GM18526 (cell line): ENCODE data around the gene KDM5B.

Source experiments
- POLR2A ChIP-seq: IDR thresholded peaks from 3 replicates; pipeline ENCODE4 v1.6.1; 2011; ENCODE audit not compliant: insufficient read length; ENCODE audit errors: extremely low read depth

The KDM5B gene

DNA sequence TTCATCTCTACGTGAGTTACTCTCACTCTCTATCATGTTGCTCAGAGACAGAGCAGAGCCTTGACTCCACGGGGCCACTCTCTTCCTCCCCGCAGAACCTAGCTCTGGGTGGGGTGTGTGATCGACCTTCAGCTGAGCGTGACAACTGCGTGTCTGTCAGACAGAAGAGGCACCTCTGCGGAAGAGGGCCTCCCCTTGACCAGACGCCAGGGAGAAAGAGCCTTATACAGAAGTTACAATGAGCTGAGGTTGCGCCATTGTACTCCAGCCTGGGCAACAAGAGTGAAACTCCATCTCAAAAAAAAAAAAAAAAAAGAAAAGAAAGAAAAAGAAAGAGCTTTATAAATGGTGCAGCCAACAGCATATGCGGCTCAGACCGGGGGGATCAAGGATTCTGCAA is 120.9 kb downstream of the KDM5B start:
- no peak for TF ChIP-seq POLR2A

DNA sequence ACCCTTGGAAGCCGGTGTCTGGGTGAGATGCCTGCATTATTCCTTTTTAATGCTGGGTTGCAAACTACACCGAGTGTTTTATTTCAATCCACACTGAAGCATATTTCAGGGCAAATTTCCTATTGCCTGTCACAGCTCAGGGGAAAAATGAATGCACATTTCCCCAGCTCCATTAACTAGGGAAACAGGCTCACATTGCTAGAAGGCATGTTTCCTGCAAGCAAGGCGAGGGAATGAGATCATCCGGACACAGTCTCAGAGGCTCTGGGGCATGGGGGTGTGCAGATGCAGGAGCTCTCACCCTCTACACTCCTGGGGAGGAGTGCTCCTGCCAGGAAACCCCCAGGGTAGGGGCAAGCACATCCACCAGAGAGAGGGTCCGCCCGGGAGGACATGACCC is 122.6 kb downstream of the KDM5B start:
- TF ChIP-seq POLR2A, result no peak

DNA sequence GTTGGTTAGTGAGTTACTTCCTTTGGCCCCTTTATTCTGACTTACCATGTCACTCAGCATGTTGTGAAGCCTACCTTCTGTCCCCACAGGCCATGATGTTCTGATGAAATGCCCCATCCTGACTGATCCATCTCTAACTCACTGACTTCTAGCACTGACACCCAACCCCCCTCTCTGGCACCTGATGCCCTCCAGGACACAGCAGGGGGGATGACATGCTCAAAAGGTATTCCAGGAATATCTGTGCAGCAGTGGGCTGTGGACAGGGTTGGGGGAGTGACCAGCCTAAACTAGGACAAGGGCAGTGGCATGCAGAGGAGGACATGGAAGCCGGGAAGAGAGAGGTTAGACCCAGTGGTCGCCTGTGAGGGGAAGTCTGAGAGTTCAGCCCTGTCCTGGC is 123.5 kb downstream of the KDM5B start:
- no peak for TF ChIP-seq POLR2A

DNA sequence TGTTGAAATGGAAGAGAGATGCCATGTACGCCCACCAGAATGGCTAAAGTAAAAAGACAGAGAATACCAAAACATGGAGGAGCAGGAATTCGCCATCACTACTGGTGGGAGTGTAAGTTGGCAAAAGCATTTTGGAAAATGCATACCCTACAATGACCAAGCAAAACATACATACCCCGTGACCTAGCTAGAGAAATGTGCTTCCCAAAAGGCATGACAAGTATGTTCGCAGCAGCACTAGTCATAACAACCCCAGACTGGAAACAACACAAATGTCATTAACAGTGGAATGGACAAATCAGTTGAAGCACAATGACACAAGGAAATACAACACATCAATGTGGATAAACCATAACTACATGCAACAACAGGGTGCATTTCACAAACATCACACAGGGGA is 125.2 kb downstream of the KDM5B start:
- no peak for TF ChIP-seq POLR2A

DNA sequence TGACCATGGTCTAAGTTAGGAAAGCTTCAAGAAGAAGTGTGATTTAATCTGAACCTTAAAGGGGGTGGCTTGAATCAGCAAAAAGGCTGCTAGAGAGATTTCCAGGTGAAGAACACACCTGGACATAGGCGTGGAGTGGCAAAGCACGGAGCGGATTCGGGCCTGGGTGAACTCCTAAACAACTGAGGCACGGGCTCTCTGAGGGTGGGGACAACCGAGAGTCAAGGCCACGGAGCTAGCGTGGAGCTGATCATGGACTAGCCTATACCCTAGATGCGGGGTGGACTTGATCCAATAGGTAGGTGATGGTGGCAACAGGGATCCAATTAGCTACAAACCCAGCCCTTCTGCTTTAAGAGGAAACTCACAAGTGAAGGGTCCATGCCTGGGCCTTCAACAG is 125.7 kb downstream of the KDM5B start:
- no peak for TF ChIP-seq POLR2A

DNA sequence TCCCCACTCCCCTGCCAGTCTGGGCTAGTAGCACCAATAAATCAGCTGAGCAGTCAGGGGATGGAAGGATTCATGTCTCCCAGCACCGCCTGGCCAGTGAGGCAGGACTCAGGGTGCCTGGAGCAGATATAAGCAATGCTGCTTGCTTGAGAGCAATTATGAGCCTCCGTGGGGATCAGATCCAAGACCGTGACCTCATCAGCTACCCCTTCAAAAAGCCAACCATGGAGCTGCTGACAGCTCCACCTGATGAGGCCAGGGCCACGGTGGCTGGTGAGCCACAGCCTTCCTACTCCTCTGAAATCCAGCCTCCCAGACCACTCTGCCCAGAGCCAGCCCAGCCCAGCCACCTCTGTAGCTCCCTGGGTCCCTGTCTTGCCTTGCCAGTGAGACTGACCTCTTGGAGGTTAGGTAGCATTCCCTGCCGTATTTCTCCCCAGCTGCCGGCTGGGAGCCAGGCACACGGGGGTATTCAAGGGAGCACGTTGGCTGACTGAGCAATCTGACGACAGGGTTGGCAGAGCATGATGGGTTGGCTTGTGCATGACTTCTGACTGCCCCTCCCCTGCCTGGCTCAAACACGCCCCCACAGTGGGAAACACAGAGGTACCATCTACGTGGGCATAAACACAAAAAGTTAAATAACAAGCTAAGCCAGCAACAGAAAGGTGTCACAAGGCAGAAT is 126.3 kb downstream of the KDM5B start:
- TF ChIP-seq POLR2A, result no peak

DNA sequence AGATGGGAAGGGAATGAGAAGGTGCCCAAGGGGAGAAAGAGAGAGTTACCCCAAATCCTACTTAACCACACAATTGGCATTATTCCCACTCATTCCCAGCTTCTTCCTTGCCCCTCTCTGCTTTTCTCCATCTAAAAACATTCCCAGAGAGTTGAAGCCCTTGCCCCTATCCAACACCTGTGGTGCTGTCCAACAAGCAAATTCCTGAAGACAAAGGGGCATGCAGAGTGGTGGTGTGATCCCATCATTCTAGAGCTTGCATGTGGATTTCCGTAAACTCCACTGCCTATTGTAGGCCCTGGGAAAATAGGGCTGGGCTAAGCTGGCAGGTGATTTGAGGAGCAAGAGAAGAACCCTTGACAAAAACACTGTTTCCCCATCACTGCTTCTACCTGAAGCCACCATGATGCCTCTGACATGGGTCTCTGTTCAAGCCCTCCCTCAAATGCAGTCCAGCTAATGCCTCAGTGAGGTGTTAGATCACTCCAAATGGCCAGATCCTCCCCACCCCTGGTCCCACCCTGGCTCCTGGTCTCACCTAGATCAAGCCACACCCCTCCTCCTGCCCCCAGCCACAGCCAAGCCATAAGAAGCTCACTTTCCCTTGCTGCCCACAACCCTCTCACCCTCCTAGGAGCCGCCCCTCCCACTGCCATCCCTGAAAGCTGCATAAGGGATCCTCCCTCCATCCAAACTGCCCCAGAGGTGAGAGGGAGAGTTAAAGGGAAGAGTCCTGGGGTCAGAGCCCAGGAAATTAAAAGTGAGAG is 127.5 kb downstream of the KDM5B start:
- TF ChIP-seq POLR2A, result no peak

DNA sequence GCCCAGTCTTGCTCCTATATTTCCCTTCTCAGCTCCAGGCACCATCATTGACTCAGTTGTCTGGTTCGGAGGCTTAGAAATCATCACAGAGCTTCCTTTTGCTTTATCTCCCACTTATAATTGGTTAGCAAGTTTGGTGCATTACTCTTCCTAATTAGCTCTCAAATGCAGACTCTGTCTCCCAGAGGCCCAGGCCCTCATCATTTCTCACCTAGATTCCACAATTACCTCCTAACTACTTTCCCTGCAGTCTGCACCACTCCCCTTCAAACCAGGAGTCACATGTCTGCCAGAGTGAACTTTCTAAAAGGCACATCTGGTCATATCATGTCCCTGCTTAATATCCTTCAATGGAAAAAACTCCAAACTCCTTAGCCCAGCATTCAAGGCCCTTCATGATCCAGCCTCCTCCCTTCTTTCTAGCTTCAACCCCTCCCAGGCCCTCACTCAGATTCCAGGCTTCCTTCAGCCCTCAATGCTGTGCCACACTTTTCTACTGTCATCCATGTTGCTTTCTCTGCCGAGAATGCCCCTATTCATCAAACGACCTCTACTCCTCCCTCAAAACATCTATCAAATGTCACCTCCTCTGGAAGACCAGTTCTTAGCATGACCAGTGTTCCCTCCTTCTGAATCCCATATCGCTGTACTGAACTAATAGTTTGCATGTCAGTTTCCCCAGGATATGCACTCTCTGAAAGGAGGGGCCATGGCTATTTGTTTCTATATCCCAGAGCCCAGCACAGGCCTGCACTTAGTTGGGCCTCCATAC is 128.6 kb downstream of the KDM5B start:
- TF ChIP-seq POLR2A, result no peak

DNA sequence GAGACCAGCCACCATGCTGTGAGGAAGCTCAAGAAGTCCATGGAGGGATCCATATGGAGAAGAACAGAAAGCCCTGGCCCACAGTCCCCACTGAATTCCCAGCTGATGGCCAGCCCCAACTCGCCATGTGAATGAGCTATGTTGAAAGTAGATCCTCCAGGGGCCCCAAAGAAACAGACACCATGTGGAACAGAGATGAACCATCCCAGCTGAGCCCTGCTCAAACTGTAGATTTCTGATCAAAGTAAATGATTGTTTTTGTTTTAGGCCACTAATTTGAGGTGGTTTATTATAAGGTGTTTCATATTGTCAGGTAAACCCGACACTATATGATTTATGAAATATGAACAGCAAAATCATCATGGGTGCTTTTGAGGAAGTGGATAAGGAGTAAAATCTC is 130.8 kb downstream of the KDM5B start:
- TF ChIP-seq POLR2A, result no peak
